ENCODE measurements around the gene ATP6AP1.
"Not testable (repeated sequence)": the region's sequence is repeated elsewhere in the genome, so short reads cannot be mapped to it uniquely, and the experiment has no call there.

The ATP6AP1 gene

GRCh38 chrX:154428176-154429171 is at the start of gene ATP6AP1:
Gene ATP6AP1, plus strand, starts transcription at chrX:154428677. Its CDS starts 16 bp downstream, at chrX:154428693.
- TF ChIP-seq GATA1 (IDR thresholded peaks at IDR 0.05; ENCODE audit: low read depth, low read length) (no peak), POLR2A (IDR thresholded peaks at IDR 0.05; ENCODE audit: low read length) (peak; percentile 72)
- DNase-seq, result peak; percentile 94

GRCh38 chrX:154378799-154379568 is 49.5 kb upstream of the ATP6AP1 start, which contains the start of gene EMD:
Gene EMD, plus strand, starts transcription at chrX:154379295. Its CDS starts 190 bp downstream, at chrX:154379485.
- no peak for TF ChIP-seq GATA1 (IDR thresholded peaks at IDR 0.05; ENCODE audit: low read depth, low read length)
- peak; percentile 87 for TF ChIP-seq POLR2A (IDR thresholded peaks at IDR 0.05; ENCODE audit: low read length)
- peak; percentile 100 for DNase-seq

- peak; percentile 23 for TF ChIP-seq POLR2A (IDR thresholded peaks at IDR 0.05; ENCODE audit: low read length)
- no peak for TF ChIP-seq GATA1 (IDR thresholded peaks at IDR 0.05; ENCODE audit: low read depth, low read length)
- peak; percentile 51 to 70 for DNase-seq
These were observed 48.9 kb upstream of the ATP6AP1 start for GRCh38 chrX:154379569-154379951.

- peak in 1 of 2 experiments; percentile 58 for DNase-seq
- no peak for TF ChIP-seq POLR2A (IDR thresholded peaks at IDR 0.05; ENCODE audit: low read length)
- no peak for TF ChIP-seq GATA1 (IDR thresholded peaks at IDR 0.05; ENCODE audit: low read depth, low read length)
These were observed 48.3 kb upstream of the ATP6AP1 start for GRCh38 chrX:154380153-154380552.

GRCh38 chrX:154380787-154381186 is 47.7 kb upstream of the ATP6AP1 start:
- TF ChIP-seq POLR2A (IDR thresholded peaks at IDR 0.05; ENCODE audit: low read length) (no peak), GATA1 (IDR thresholded peaks at IDR 0.05; ENCODE audit: low read depth, low read length) (no peak)
- DNase-seq, result no peak

GRCh38 chrX:154381271-154381670 is 47.2 kb upstream of the ATP6AP1 start:
- no peak for DNase-seq
- TF ChIP-seq GATA1 (IDR thresholded peaks at IDR 0.05; ENCODE audit: low read depth, low read length) (no peak), POLR2A (IDR thresholded peaks at IDR 0.05; ENCODE audit: low read length) (no peak)

- TF ChIP-seq POLR2A (IDR thresholded peaks at IDR 0.05; ENCODE audit: low read length) (peak; percentile 32), GATA1 (IDR thresholded peaks at IDR 0.05; ENCODE audit: low read depth, low read length) (no peak)
These were observed 45.9 kb upstream of the ATP6AP1 start for GRCh38 chrX:154382483-154383069.

GRCh38 chrX:154383359-154384283 is 44.9 kb upstream of the ATP6AP1 start:
- TF ChIP-seq POLR2A (IDR thresholded peaks at IDR 0.05; ENCODE audit: low read length), result peak; percentile 10
- TF ChIP-seq GATA1 (IDR thresholded peaks at IDR 0.05; ENCODE audit: low read depth, low read length), result no peak
- DNase-seq, result no peak

More at GRCh38 chrX:154382483-154383069, 45.9 kb upstream of the ATP6AP1 start:
- DNase-seq, result no peak

- TF ChIP-seq POLR2A (IDR thresholded peaks at IDR 0.05; ENCODE audit: low read length), result no peak
- TF ChIP-seq GATA1 (IDR thresholded peaks at IDR 0.05; ENCODE audit: low read depth, low read length), result no peak
- no peak for DNase-seq
These were observed 44.1 kb upstream of the ATP6AP1 start for GRCh38 chrX:154384284-154384892.

GRCh38 chrX:154388094-154388493 is 40.4 kb upstream of the ATP6AP1 start:
- not testable (repeated sequence) for DNase-seq

- DNase-seq, result not testable (repeated sequence)
These were observed 39.8 kb upstream of the ATP6AP1 start for GRCh38 chrX:154388649-154389048.

- DNase-seq, result not testable (repeated sequence)
These were observed 38.4 kb upstream of the ATP6AP1 start for GRCh38 chrX:154389812-154390747.

GRCh38 chrX:154396363-154396762 is 32.1 kb upstream of the ATP6AP1 start:
- DNase-seq, result not testable (repeated sequence)
